IMR-90 (cell line): ENCODE results near the gene LIPJ. TPM values are rescaled to one million over a fixed set of nuclear protein-coding genes. Genes with fewer than 3 reads are reported as not detected.

Experiments
- ATAC-seq: fragments of 200-7000 bp; cut with Tn5 transposase; 2 replicates; pipeline ENCODE4 v1.9.1; 2020; ENCODE audit warnings: low read depth, mild to moderate bottlenecking, moderate library complexity
- BruUV-seq: library from RNA; stranded (reverse); fragments of 400-500 nt; replicated peaks from 2 replicates; lab custom pipeline; 2021; lab: Mats Ljungman, UMichigan
- CTCF ChIA-PET: fragments of 300-600 bp; formaldehyde crosslinking; extraction: SDS; loops from one replicate; lab custom pipeline; 2021; ENCODE audit warnings: antibody characterized with exemption; lab: Yijun Ruan, JAX
- POLR2A ChIA-PET: fragments of 300-600 bp; sonication (Branson Sonifier 250); formaldehyde crosslinking; loops from one replicate; lab custom pipeline; 2022; ENCODE audit warnings: antibody characterized with exemption; ENCODE audit not compliant: unreplicated experiment; lab: Charles Lee
- DNase-seq: peaks from one replicate; pipeline ENCODE4 v3.0.0; 2013
- H2AFZ ChIP-seq: replicated peaks from 2 replicates; pipeline ENCODE3; 2013; ENCODE audit warnings: low read length, mild to moderate bottlenecking; ENCODE audit not compliant: poor library complexity
- H2AK5ac ChIP-seq: 2 replicates; pipeline ENCODE4 v1.6.1; 2013; ENCODE audit warnings: low read depth, low read length, inconsistent platforms
- H2AK9ac ChIP-seq: replicated peaks from 2 replicates; pipeline ENCODE3; 2013; ENCODE audit warnings: mild to moderate bottlenecking, low read depth, low read length, moderate library complexity; ENCODE audit not compliant: poor library complexity
- H2BK120ac ChIP-seq: 2 replicates; pipeline ENCODE4 v1.6.1; 2013; ENCODE audit warnings: low read depth, low read length, inconsistent platforms
- H2BK15ac ChIP-seq: 3 replicates; pipeline ENCODE4 v1.6.1; 2013; ENCODE audit warnings: low read depth, low read length, inconsistent platforms
- H2BK20ac ChIP-seq: 2 replicates; pipeline ENCODE4 v1.6.1; 2013; ENCODE audit warnings: low read depth, mild to moderate bottlenecking, inconsistent platforms, low read length, moderate library complexity
- H2BK5ac ChIP-seq: 2 replicates; pipeline ENCODE4 v1.6.1; 2013; ENCODE audit warnings: mild to moderate bottlenecking, low read depth, low read length, inconsistent platforms; ENCODE audit not compliant: poor library complexity, severe bottlenecking
- H3K14ac ChIP-seq: replicated peaks from 2 replicates; pipeline ENCODE4 v1.6.1; 2013; ENCODE audit warnings: low read depth, low read length, inconsistent platforms
- H3K18ac ChIP-seq: 2 replicates; pipeline ENCODE4 v1.6.1; 2013; ENCODE audit warnings: low read depth, low read length, control low read depth
- H3K23ac ChIP-seq: 2 replicates; pipeline ENCODE4 v1.6.1; 2013; ENCODE audit warnings: low read depth, low read length, inconsistent platforms
- H3K27ac ChIP-seq: 2 replicates; pipeline ENCODE4 v1.5.1; 2013; ENCODE audit warnings: mild to moderate bottlenecking, control low read depth, low read length; ENCODE audit not compliant: insufficient read depth
- H3K27me3 ChIP-seq: 2 replicates; pipeline ENCODE4 v1.6.1; 2013; ENCODE audit warnings: low read length; ENCODE audit not compliant: control insufficient read depth, insufficient read depth
- H3K36me3 ChIP-seq: 2 replicates; pipeline ENCODE4 v1.6.1; 2013; ENCODE audit warnings: low read length, mixed read lengths; ENCODE audit not compliant: control insufficient read depth, insufficient read depth
- H3K4ac ChIP-seq: 2 replicates; pipeline ENCODE4 v1.6.1; 2013; ENCODE audit warnings: low read depth, low read length, inconsistent platforms
- H3K4me1 ChIP-seq: 2 replicates; pipeline ENCODE4 v1.6.1; 2013; ENCODE audit warnings: low read length, mixed read lengths; ENCODE audit not compliant: control insufficient read depth, insufficient read depth
- H3K4me2 ChIP-seq: 2 replicates; pipeline ENCODE4 v1.6.1; 2013; ENCODE audit warnings: low read depth, mild to moderate bottlenecking, control low read depth, low read length, moderate library complexity
- H3K4me3 ChIP-seq: 2 replicates; pipeline ENCODE4 v1.5.1; 2013; ENCODE audit warnings: low read depth, mild to moderate bottlenecking, control low read depth, low read length, moderate library complexity; ENCODE audit not compliant: insufficient read depth
- H3K56ac ChIP-seq: 2 replicates; pipeline ENCODE4 v1.6.1; 2013; ENCODE audit warnings: low read length, inconsistent platforms; ENCODE audit not compliant: insufficient read depth; ENCODE audit errors: extremely low read depth
- H3K79me1 ChIP-seq, 2 experiments: 2 replicates each; pipeline ENCODE4 v1.6.1; 2013; ENCODE audit warnings: low read length in 2 of 2, inconsistent platforms in 1 of 2, low read depth in 1 of 2
- H3K9ac ChIP-seq: 2 replicates; pipeline ENCODE4 v1.6.1; 2013; ENCODE audit warnings: low read depth, low read length, control low read depth
- H3K9me1 ChIP-seq: 2 replicates; pipeline ENCODE4 v1.6.1; 2013; ENCODE audit warnings: low read length, inconsistent platforms; ENCODE audit not compliant: insufficient read depth
- H3K9me3 ChIP-seq: 2 replicates; pipeline ENCODE4 v1.6.1; 2013; ENCODE audit warnings: low read length; ENCODE audit not compliant: control insufficient read depth, insufficient read depth
- H4K20me1 ChIP-seq: 2 replicates; pipeline ENCODE4 v1.6.1; 2013; ENCODE audit warnings: low read length, inconsistent platforms; ENCODE audit not compliant: insufficient read depth
- H4K5ac ChIP-seq: 2 replicates; pipeline ENCODE4 v1.6.1; 2013; ENCODE audit warnings: mild to moderate bottlenecking, low read depth, low read length, control low read depth
- H4K8ac ChIP-seq, 2 experiments: 2 replicates each; pipeline ENCODE4 v1.6.1; 2013; ENCODE audit warnings: low read depth in 2 of 2, low read length in 2 of 2, control low read depth in 1 of 2, inconsistent platforms in 1 of 2
- H4K91ac ChIP-seq: 2 replicates; pipeline ENCODE4 v1.6.1; 2013; ENCODE audit warnings: low read depth, low read length, inconsistent platforms; ENCODE audit not compliant: insufficient read depth
- BHLHE40 ChIP-seq: fragments of 150-350 bp; IDR thresholded peaks from 2 replicates; pipeline ENCODE4 v1.6.1; 2016; ENCODE audit warnings: mild to moderate bottlenecking, low read depth, low read length
- FOS ChIP-seq: fragments of 150-350 bp; IDR thresholded peaks from 2 replicates; pipeline ENCODE4 v1.6.1; 2016; ENCODE audit warnings: low read depth, low read length
- MAZ ChIP-seq: IDR thresholded peaks from 2 replicates; pipeline ENCODE4 v1.6.1; 2012; ENCODE audit warnings: low read depth, mild to moderate bottlenecking, low read length, improper control_type of control experiment, moderate library complexity, borderline replicate concordance
- RAD21 ChIP-seq: IDR thresholded peaks from 2 replicates; pipeline ENCODE4 v1.6.1; 2012; ENCODE audit warnings: low read length, improper control_type of control experiment
- RCOR1 ChIP-seq: IDR thresholded peaks from 2 replicates; pipeline ENCODE4 v1.6.1; 2012; ENCODE audit warnings: mild to moderate bottlenecking, low read length, improper control_type of control experiment; ENCODE audit not compliant: insufficient replicate concordance
- USF2 ChIP-seq: fragments of 150-350 bp; IDR thresholded peaks from 2 replicates; pipeline ENCODE4 v1.6.1; 2017; ENCODE audit warnings: mild to moderate bottlenecking, antibody characterized with exemption, low read length, low read depth
- WGBS, 2 experiments: methylation state at CpG; one replicate each; pipeline versions ENCODE4 v1.1.5 to v1.1.7; 2013; ENCODE audit warnings: missing lambda C conversion rate in 2 of 2; ENCODE audit not compliant: insufficient read length in 1 of 2; ENCODE audit errors: extremely low coverage in 2 of 2; 5-methylcytosine and 5-hydroxymethylcytosine counted together
- dilution Hi-C: fragments of 300-500 bp; cut with HindIII; formaldehyde crosslinking; loops from one replicate; pipeline ENCODE4 v1.14.3; 2018; ENCODE audit warnings: low sequenced_read_pairs; ENCODE audit not compliant: unreplicated experiment
- in situ Hi-C: fragments of 300-500 bp; cut with MboI; formaldehyde crosslinking; loops from 3 replicates; pipeline ENCODE4 v1.14.3; 2019; ENCODE audit warnings: low sequenced_read_pairs, inconsistent platforms, mixed read lengths
- intact Hi-C: fragments of 100-400 bp; cut with micrococcal nuclease; formaldehyde crosslinking; loops from 2 replicates; pipeline ENCODE4 v1.10.0; 2022
- polyA plus RNA-seq, 3 experiments: library from polyadenylated mRNA; depleted of rRNA; stranded (reverse); fragments of >200 nt; gene quantifications; 2 replicates each; pipeline ENCODE4 v1.2.3, GENCODE V29; 2012; ENCODE audit warnings: low replicate concordance in 1 of 3
- total RNA-seq: library from RNA; depleted of rRNA; stranded (reverse); fragments of >200 nt; gene quantifications from 2 replicates; pipeline ENCODE4 v1.2.3, GENCODE V29; 2012

Gene LIPJ
- total and polyA plus RNA-seq, 2 of the 4 experiments (the other 2 are of a cell fraction): not detected

- DNase-seq: peak; percentile 45
- no CpG with 5 or more reads among the region's 1 CpG for WGBS, 2 experiments
Measured at GRCh38 chr10:88557256-88557655, 29.3 kb upstream of the LIPJ start.

More at GRCh38 chr10:88557256-88557655, 29.3 kb upstream of the LIPJ start:
- Histone ChIP-seq H3K27ac (no peak overlapping the region), H3K18ac (no peak overlapping the region), H3K4me2 (peak overlapping the region; percentile 29; the same call in 1 of the 2 replicates), H4K5ac (no peak overlapping the region), H3K14ac (no peak overlapping the region), H3K4me3 (no peak overlapping the region), H2BK20ac (no peak overlapping the region), H4K91ac (no peak overlapping the region), H3K4me1 (no peaks in the 10 kb centered on the region; the same call in 1 of the 2 replicates), H3K9me1 (no peaks in the 10 kb centered on the region), H3K9me3 (no peaks in the 10 kb centered on the region; the same call in 1 of the 2 replicates), H3K27me3 (no peaks in the 10 kb centered on the region), H2AK9ac (no peak overlapping the region), H2BK120ac (no peak overlapping the region), H2BK15ac (no peak overlapping the region), H3K9ac (no peak overlapping the region), H2AFZ (no peak overlapping the region), H3K36me3 (no peaks in the 10 kb centered on the region), H3K56ac (no peak overlapping the region), H3K4ac (no peak overlapping the region), H4K8ac (no peak overlapping the region), H2BK5ac (peak overlapping the region; percentile 30), H3K79me1 (no peaks in the 10 kb centered on the region), H3K23ac (no peak overlapping the region), H4K20me1 (no peaks in the 10 kb centered on the region), H2AK5ac (no peak overlapping the region)
- CTCF ChIA-PET: interaction anchor here (0.5 kb wide), 1 partner anchor 253 kb away, joined by 4 read pairs; no protein-coding TSS in a partner anchor
- POLR2A ChIA-PET: no interaction called here
- BruUV-seq: no TSS peak
- intact Hi-C loops: loop anchor here (10.0 kb wide), 3 partner anchors 402 to 622 kb away; no protein-coding TSS in a partner anchor
- in situ Hi-C loops: no loop called here
- dilution Hi-C loops: no loop called here
- ATAC-seq: no peak
- TF ChIP-seq BHLHE40: no peak
- TF ChIP-seq USF2: no peak
- TF ChIP-seq MAZ: no peak
- no peak for TF ChIP-seq FOS
- no peak for TF ChIP-seq RCOR1
- TF ChIP-seq RAD21: no peak
